ENCODE results near the gene ANKRD53.

Gene ANKRD53

DNA sequence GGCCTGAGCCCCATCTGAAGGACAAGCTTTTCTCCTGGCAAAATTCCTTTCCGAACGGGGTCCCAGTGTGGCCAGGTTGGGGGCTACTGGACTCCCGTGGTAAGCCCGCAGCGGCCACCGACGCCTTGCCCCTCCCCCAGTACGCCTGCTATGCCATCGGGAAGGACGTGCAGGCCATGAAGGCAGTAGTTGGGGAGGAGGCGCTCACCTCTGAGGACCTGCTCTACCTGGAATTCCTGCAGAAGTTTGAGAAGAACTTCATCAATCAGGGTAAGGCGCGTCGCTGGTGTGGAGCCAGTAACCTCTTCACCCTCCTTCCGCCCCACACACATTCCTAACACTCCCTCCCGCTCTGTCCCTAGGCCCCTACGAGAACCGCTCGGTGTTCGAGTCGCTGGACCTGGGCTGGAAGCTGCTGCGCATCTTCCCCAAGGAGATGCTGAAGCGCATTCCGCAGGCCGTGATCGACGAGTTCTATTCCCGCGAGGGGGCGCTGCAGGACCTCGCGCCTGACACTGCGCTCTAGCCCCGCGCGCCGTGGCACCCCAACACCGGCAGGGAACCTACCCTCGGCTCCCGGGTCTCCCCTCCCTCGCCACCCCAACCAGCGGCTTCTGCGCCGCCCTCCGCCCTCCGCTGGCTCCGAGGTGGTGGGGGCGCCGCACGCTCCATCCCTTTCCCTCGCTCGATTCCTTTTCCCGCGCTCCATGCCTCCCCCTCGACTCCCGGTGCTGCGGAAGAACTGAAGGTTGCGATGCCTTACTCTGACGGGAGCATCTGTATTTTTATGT, 13.6 kb upstream of the ANKRD53 start:
- DNase-seq (ENCODE audit: low read depth, low spot score): peak; percentile 90

DNA sequence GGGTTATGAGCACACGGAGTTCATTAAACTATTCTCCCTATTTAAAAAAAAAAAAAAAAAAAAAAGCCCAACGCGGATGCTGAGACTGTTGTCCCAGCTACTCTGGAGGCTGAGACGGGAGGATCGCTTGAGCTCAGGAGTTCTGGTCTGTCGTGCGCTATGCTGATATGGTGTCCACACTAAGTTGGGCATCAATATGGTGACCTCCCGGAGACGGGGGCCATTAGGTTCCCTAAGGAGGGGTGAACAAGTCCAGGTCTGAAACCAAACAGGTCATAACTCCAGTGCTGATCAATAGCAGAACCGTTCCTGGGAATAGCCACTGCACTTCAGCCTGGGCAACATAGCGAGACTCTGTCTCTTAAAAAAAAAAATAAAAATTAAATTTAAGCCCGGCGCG, 12.9 kb upstream of the ANKRD53 start:
- no peak for DNase-seq (ENCODE audit: low read depth, low spot score)

DNA sequence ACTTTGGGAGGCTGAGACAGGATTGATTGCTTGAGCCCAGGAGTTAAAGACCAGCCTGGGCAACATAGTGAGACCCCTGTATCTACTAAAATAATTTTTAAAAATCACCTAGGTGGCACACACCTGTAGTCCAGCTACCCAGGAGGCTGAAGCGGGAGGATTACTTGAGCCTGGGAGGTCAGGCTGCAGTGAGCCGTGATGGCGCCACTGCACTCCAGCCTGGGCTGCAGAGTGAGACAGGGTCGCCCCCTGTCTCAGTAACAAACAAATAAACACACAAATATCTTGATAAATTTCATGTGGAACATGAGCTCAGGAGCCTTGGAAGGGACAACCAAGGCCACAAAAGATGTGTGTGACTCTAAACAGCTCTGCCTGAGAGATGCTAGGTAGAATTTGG, 11.7 kb upstream of the ANKRD53 start:
- peak; percentile 5 for DNase-seq (ENCODE audit: low read depth, low spot score)

GRCh38 chr2:70967189-70967588, 11.2 kb upstream of the ANKRD53 start:
- DNase-seq (ENCODE audit: low read depth, low spot score): peak; percentile 0

DNA sequence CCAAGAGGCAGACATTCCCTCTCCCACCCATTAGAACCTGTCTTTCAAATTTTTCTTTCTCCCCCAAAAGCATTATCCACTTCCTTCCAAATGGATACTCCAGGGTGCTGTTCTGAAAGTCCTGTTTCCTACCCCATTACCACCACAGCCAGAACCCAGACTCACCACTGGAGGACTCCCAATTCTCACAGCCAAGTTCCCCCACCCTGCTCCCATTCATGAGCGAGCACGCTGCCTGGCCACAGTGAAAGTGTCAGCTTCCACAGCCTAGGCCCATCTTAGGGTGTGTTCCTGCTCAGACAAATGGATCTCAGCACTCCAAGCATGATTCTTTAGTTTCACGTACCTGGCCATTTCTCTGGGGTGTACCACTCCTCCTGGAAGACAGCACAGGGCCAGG, 3.8 kb upstream of the ANKRD53 start:
- no peak for DNase-seq (ENCODE audit: low read depth, low spot score)

DNA sequence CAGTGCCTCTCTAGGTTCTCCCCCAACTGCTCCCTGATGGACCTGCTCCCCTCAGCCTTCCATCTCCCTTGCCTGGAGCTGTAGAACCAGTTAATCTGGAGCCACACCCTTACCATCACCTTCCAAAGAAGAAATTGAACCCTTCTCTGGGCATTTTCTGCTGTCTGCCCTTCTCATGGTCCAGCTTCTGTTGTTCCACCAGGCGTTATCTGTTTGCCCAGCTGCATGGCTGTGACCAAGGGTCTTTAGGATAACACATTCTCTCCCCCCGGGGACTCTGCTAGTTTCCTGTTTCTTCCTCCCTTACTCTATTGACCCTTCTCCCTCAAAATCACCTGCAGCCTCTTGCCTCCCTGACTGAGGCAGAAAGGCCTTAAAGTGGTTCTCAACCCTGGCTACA, 3.2 kb upstream of the ANKRD53 start:
- DNase-seq (ENCODE audit: low read depth, low spot score): no peak

DNA sequence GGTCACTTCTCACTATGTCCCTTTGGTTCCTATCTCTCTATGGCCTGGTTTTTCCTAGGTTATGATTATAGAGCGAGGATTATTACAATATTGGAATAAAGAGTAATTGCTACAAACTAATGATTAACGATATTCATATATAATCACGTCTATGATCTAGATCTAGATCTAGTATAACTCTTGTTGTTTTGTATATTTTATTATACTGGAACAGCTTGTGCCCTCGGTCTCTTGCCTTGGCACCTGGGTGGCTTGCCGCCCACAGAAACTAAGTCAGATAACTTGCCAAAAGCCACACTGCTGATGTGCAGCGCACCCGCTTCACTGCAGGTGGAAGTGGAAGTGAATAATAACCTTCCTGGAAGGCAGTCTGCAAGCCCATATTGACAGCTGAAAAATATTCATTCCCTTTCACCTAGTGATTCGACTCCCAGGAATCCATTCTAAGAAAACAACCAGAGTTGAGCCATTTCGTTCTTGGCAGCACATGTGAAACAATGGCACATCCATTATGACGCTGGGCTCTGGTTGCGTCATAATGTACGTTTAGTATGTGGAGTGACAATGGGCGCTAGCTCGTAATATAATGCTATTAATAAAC, 725 bp upstream of the ANKRD53 start:
- DNase-seq (ENCODE audit: low read depth, low spot score): no peak

GRCh38 chr2:70979180-70979488, 704 bp downstream of the ANKRD53 start:
- DNase-seq (ENCODE audit: low read depth, low spot score): no peak

DNA sequence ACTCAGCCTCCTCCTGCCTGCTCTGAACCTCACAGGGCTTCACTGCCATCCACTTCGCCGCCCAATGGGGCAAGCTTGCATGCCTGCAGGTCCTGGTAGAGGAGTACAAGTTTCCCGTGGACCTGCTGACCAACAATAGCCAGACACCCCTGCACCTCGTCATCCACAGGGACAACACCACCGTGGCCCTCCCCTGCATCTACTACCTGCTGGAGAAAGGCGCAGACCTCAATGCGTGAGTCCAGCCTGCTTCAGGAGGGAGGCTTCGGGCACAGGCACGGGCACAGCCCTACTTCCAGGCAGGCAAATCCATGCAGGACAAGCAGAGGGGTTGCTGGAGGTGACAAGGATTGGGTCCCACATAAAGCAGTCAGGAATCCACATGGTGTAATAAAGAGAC, 1.2 kb downstream of the ANKRD53 start:
- no peak for DNase-seq (ENCODE audit: low read depth, low spot score)

GRCh38 chr2:70981421-70981820, 3.0 kb downstream of the ANKRD53 start:
- DNase-seq (ENCODE audit: low read depth, low spot score): no peak

DNA sequence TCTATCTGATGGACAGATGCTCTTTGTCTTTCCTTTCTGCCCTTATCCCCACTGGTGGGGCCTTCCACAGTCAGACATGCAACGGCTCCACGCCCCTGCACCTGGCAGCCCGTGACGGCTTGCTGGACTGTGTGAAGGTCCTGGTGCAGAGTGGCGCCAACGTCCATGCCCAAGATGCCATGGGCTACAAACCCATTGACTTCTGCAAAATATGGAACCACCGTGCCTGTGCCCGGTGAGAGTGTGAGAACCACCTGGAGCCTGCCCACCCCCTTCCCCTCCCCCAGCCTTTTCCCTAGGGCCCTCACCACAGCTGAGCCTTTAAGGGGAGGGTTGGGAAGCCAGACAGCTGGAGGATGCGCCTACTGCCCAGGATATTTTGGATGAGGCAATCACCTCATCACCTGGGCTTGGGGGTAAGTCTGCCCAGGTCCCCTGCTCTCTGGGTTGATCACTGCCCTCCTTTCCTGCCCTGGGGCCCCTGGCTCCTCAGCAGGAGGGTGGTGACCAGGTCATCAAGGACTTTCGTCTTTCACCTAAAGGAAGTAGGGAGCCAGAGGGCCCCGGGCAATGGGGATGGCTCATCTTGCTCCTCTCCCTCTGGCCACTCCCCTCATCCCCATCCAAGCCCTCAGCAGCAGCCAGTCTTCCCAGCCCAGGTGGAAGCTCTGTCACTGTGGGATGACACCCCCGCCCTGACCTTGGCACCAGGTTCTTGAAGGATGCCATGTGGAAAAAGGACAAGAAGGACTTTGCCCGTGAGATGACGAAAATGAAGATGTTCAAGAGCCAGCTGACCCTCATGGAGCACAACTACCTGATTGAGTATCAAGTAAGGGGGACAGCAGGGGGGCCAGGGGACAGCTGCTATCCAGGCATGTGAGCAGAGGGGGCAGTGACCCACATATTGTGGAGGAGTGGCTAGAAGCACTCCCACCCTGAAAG, 3.7 kb downstream of the ANKRD53 start:
- no peak for DNase-seq (ENCODE audit: low read depth, low spot score)

- no peak for DNase-seq (ENCODE audit: low read depth, low spot score)
Measured at GRCh38 chr2:70982971-70983370, 4.5 kb downstream of the ANKRD53 start.

GRCh38 chr2:70983506-70984227, 5.2 kb downstream of the ANKRD53 start:
- DNase-seq (ENCODE audit: low read depth, low spot score): no peak

DNA sequence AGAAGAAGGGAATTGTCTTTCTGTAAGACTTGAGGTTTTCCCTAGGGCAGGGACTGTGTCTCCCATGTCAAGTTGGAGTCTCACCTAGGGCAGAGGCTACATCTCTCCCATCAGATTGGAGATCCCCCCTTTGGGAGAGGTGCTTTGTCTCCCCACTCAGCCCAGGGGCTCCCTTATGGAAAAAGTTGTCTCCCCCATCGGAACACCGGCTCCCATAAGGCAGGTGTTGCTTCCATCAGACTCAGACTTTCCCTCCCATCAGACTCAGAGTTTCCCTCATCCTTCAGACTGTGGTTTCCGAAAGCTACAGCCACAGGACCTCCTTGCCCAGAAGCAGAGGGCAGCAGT, 5.8 kb downstream of the ANKRD53 start:
- DNase-seq (ENCODE audit: low read depth, low spot score): no peak

- peak; percentile 79 for DNase-seq (ENCODE audit: low read depth, low spot score)
Measured at GRCh38 chr2:70984576-70985282, 6.3 kb downstream of the ANKRD53 start.

- DNase-seq (ENCODE audit: low read depth, low spot score): no peak
Measured at GRCh38 chr2:70985283-70985688, 6.9 kb downstream of the ANKRD53 start.

GRCh38 chr2:70985956-70986355, 7.5 kb downstream of the ANKRD53 start:
- DNase-seq (ENCODE audit: low read depth, low spot score): no peak

DNA sequence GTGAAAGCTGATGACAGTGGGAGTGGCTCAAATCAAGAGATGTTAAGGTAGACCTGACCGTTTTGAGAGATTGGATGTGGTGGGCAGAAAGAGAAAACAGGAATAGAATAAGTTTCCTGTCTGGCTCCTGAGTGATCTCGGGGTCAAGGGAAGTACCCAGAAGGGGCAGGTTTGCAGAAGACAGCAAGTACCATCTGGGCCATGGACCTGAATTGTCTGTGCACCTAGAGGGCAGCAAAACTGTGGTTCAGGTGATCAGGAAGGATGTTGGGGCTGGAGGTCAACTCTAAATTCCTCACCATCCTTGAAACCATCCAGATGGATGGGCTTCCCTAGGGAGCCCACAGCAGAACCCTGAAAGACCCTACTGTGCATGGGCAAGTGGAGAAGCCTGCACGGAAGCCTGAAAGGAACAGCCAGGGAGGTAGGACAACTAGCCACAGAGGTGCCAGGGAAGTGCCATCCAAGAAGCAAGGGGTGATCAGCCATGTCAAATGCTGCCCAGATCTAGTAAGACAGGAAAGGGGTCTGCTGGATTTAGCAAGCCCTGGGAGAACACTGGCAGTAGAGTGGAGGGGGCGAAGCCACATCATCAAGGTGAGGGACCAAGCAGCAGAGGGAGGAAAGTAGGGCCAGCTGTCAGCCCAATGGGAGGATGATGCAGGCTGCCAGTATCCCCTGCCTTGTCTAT, 8.2 kb downstream of the ANKRD53 start:
- DNase-seq (ENCODE audit: low read depth, low spot score): no peak

DNA sequence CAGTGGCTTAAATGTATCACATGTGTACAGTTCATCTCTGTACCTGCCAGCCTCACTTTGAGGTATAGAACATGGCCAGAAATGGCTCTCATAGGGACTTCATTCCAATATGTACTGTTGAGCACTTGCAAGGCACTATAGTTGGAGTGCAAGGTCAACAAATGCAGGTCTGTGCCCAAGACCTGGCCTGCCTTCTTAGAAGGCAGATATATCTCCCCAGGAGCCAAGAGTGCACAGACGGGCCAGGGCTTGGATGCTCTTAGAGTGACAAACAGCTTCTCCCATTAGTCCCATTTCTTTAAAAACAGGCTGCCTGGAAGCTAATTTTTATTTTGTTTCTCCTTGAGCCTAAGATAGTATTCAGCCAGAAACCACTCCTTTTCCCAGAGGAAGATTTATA, 9.0 kb downstream of the ANKRD53 start:
- no peak for DNase-seq (ENCODE audit: low read depth, low spot score)

GRCh38 chr2:70988151-70988550, 9.7 kb downstream of the ANKRD53 start:
- no peak for DNase-seq (ENCODE audit: low read depth, low spot score)
